ENCODE measurements around the gene SESN3. TPM values are rescaled to one million over a fixed set of nuclear protein-coding genes. Genes with fewer than 3 reads are reported as not detected.

The SESN3 gene
- total RNA-seq, 5 donors from 2014 or later (not counting 1 experiment from before 2014, with no cell fraction given): 61.5 to 150 (median 132) TPM

DNA sequence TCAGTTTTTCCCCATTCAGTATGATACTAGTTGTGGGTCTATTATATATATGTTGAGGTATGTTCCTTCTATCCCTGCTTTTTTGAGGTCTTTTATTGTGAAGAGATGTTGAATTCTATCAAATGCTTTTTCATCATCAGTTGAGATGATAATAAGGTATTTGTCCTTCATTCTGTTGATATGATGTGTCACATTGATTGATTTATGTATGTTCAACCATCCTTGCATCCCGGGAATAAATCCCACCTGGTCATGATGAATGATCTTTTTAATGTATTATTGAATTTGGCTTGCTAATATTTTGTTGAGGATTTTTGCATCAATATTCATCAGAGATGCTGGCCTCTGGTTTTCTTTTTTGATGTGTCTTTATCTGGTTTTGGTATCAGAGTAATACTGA lies 115.4 kb downstream of the SESN3 start:
- peaks cover 4 to 23% (median 22%) of the 10 kb centered on the region in 3 donors for H3K4me1 Mint-ChIP-seq
- no peak overlapping the region for H3K4me3 Mint-ChIP-seq
- no CpG with 5 or more reads among the region's 1 CpG for WGBS (ENCODE audit: insufficient coverage)
- no peak overlapping the region for H3K27ac Mint-ChIP-seq
- H3K27ac ChIP-seq (ENCODE audit: low read length): no peak overlapping the region
- H3K9me3 Mint-ChIP-seq: peaks cover 0 to 16% (median 8%) of the 10 kb centered on the region in 3 donors
- no peaks in the 10 kb centered on the region for H3K27me3 Mint-ChIP-seq
- H3K9me3 ChIP-seq: no peaks in the 10 kb centered on the region
- ATAC-seq (replicated peaks in 1 of 4) (no peak), DNase-seq (no peak)
- POLR2A ChIA-PET: interaction anchor here in 1 of 2 donors (0.6 kb wide), 1 partner anchor 884 kb away, joined by 3 read pairs; no protein-coding TSS in a partner anchor
- H3K4me3 ChIP-seq (ENCODE audit: control insufficient read depth in 1 of 2, extremely low read depth in 1 of 2, low read length in 1 of 2): no peak overlapping the region
- H3K36me3 ChIP-seq (ENCODE audit: control insufficient read depth in 2 of 2, extremely low read depth in 1 of 2, insufficient read depth in 1 of 2, low read length in 1 of 2): no peaks in the 10 kb centered on the region
- no peaks in the 10 kb centered on the region for H3K27me3 ChIP-seq (replicated peaks in 1 of 2; ENCODE audit: control insufficient read depth in 2 of 2, extremely low read depth in 1 of 2, insufficient read depth in 2 of 2, low read length in 1 of 2)
- H3K36me3 Mint-ChIP-seq: peaks cover 28% of the 10 kb centered on the region
- CTCF ChIA-PET: no interaction called here
- H3K4me1 ChIP-seq (ENCODE audit: control insufficient read depth in 1 of 2, extremely low read depth in 1 of 2, insufficient read depth in 2 of 2, low read length in 2 of 2): no peaks in the 10 kb centered on the region

Other genes with a start within 250 kb of the SESN3 start
- gene KDM4E, start 205.9 kb downstream of the SESN3 start, total RNA-seq: not detected
- gene KDM4F, start 181.8 kb downstream of the SESN3 start, total RNA-seq: not detected
- 10 to 100 TPM; 61.2 to 84.0 (median 72.7) TPM for gene SRSF8, start 164.3 kb downstream of the SESN3 start, total RNA-seq
- gene ENDOD1, start 141.4 kb downstream of the SESN3 start, total RNA-seq: 10 to 100 TPM in 2 of 5 donors, 1 to 10 TPM in 3; 7.4 to 13.1 (median 9.8) TPM